OCI-LY3 (cell line): ENCODE measurements around the gene EIF6.

Experiments used
- EZH2phosphoT487 ChIP-seq: fragments of 200-600 bp; shearing (Covaris generic); IDR thresholded peaks from 2 replicates; pipeline ENCODE4 v1.6.1; 2018; ENCODE audit warnings: antibody characterized with exemption, mixed run types, low read depth
- TF ChIP-seq, protein P1 (sequence below): fragments of 200-600, 300-600 bp; sonication (generic); IDR thresholded peaks from 2 replicates; pipeline ENCODE4 v1.5.1; 2014; ENCODE audit warnings: antibody characterized with exemption, low read length, low read depth

DNA sequence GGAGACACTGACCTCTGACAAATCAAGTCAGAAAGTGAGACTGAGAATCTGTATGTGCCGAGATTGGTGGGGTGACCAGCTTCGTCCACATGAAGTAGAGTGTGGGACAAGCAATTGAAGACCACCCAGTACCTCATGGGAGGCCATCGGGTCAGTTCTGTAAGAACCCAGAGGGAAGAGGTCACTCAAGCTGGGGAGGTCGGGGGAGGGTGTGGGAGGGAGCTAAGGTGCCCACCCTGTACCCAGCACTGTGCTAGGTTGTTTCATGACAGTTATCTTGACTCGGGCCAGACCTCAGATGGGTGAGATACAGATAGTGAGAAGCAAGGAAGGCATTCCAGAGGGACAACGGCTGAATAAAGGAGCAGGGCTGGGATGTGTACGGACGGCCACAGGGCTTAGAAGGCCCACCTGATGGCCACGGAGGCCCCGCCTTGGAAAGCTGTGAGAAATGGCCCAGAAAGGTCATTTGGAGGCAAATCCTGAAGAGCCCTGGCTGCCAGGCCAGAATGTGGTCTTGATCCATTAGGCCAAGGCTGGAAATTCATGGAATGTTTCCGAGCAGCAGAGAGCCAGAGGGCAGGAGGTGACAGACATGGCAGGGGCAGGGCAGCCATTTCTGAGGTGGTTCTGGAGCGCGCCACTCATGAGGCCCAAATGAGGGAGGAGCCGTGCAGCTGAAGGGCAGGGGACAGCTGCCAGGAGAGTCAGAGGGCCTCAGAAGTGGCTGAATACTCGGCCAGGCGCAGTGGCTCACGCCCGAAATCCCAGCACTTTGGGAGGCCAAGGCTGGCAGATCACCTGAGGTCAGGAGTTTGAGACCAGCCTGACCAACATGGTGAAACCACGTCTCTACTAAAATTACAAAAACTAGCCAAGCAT is 14.3 kb downstream of the EIF6 start:
- TF ChIP-seq, protein P1, sequence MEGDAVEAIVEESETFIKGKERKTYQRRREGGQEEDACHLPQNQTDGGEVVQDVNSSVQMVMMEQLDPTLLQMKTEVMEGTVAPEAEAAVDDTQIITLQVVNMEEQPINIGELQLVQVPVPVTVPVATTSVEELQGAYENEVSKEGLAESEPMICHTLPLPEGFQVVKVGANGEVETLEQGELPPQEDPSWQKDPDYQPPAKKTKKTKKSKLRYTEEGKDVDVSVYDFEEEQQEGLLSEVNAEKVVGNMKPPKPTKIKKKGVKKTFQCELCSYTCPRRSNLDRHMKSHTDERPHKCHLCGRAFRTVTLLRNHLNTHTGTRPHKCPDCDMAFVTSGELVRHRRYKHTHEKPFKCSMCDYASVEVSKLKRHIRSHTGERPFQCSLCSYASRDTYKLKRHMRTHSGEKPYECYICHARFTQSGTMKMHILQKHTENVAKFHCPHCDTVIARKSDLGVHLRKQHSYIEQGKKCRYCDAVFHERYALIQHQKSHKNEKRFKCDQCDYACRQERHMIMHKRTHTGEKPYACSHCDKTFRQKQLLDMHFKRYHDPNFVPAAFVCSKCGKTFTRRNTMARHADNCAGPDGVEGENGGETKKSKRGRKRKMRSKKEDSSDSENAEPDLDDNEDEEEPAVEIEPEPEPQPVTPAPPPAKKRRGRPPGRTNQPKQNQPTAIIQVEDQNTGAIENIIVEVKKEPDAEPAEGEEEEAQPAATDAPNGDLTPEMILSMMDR: no peak
- no peak for TF ChIP-seq EZH2phosphoT487
